Endothelial cell of umbilical vein (primary cell): Measurements from ENCODE around the gene MGME1. TPM values are rescaled to one million over a fixed set of nuclear protein-coding genes. Genes with fewer than 3 reads are reported as not detected.

Source experiments
- BruUV-seq: library from RNA; stranded (reverse); fragments of 400-500 nt; replicated peaks from 2 replicates; lab custom pipeline; 2021; lab: Mats Ljungman, UMichigan
- CTCF ChIA-PET: fragments of 300-600, 350-600 bp; sonication (Branson Sonifier 250); formaldehyde crosslinking; loops from one replicate; lab custom pipeline; 2021; ENCODE audit warnings: antibody characterized with exemption, inconsistent platforms; lab: Charles Lee
- POLR2A ChIA-PET: fragments of 300-600, 350-600 bp; sonication (Branson Sonifier 250); formaldehyde crosslinking; loops from one replicate; lab custom pipeline; 2021; ENCODE audit warnings: antibody characterized with exemption, inconsistent platforms; lab: Charles Lee
- DNase-seq: peaks from one replicate; pipeline ENCODE4 v3.0.0-alpha.2; 2011; ENCODE audit warnings: low read depth, low spot score
- FAIRE-seq: peaks from 2 replicates; lab custom pipeline; 2011; peaks lifted over from hg19 to GRCh38; lab: Jason Lieb, UNC
- H2AFZ ChIP-seq: 2 replicates; pipeline ENCODE4 v1.6.0; 2012; ENCODE audit warnings: low read depth, low read length, control low read depth, inconsistent platforms
- H3K27ac ChIP-seq: 2 replicates; pipeline ENCODE4 v1.5.1; 2011; ENCODE audit warnings: low read depth, mild to moderate bottlenecking, control low read depth, low read length, moderate library complexity; ENCODE audit not compliant: insufficient read depth
- H3K27me3 ChIP-seq, 2 experiments: 2 replicates each; pipeline versions ENCODE4 v1.6.0 to v1.6.1; 2011; ENCODE audit warnings: low read length in 2 of 2, mixed read lengths in 1 of 2; ENCODE audit not compliant: control insufficient read depth in 2 of 2, insufficient read depth in 2 of 2
- H3K36me3 ChIP-seq, 2 experiments: 2 replicates in 1 of 2; 3 replicates in 1 of 2; pipeline ENCODE4 v1.5.1; 2011; ENCODE audit warnings: low read length in 2 of 2, mild to moderate bottlenecking in 1 of 2, moderate library complexity in 1 of 2; ENCODE audit not compliant: control insufficient read depth in 2 of 2, insufficient read depth in 2 of 2; ENCODE audit errors: extremely low read depth in 1 of 2
- H3K4me1 ChIP-seq: 3 replicates; pipeline ENCODE4 v1.5.1; 2011; ENCODE audit warnings: mild to moderate bottlenecking, low read length; ENCODE audit not compliant: control insufficient read depth, insufficient read depth; ENCODE audit errors: extremely low read depth
- H3K4me2 ChIP-seq: 2 replicates; pipeline ENCODE4 v1.6.1; 2011; ENCODE audit warnings: low read length, control low read depth, mixed read lengths; ENCODE audit not compliant: insufficient read depth
- H3K4me3 ChIP-seq, 3 experiments: fragments of 200-600 bp in 1 of 3; sonication (generic), shearing (Covaris generic) in 1 of 3; replicated peaks in 1 of 3; 2 replicates each; pipeline ENCODE4 v1.5.1; 2011 to 2016; ENCODE audit warnings: control low read depth in 3 of 3, low read length in 3 of 3, mild to moderate bottlenecking in 2 of 3, inconsistent platforms in 1 of 3, low read depth in 1 of 3, moderate library complexity in 1 of 3; ENCODE audit not compliant: insufficient read depth in 1 of 3
- H3K79me2 ChIP-seq: 2 replicates; pipeline ENCODE4 v1.6.0; 2012; ENCODE audit warnings: low read length, inconsistent platforms; ENCODE audit not compliant: control insufficient read depth, insufficient read depth
- H3K9ac ChIP-seq: replicated peaks from 2 replicates; pipeline ENCODE3; 2011; ENCODE audit warnings: low read length, control low read depth; ENCODE audit not compliant: insufficient read depth; ENCODE audit errors: extremely low read depth
- H3K9me1 ChIP-seq: replicated peaks from 3 replicates; pipeline ENCODE4 v1.6.0; 2011; ENCODE audit warnings: mild to moderate bottlenecking, low read length; ENCODE audit not compliant: control insufficient read depth, insufficient read depth; ENCODE audit errors: extremely low read depth
- H3K9me3 ChIP-seq: replicated peaks from 2 replicates; pipeline ENCODE4 v1.5.1; 2012; ENCODE audit warnings: low read length, inconsistent platforms; ENCODE audit not compliant: control insufficient read depth, insufficient read depth
- H4K20me1 ChIP-seq: replicated peaks from 2 replicates; pipeline ENCODE3; 2011; ENCODE audit warnings: mild to moderate bottlenecking, low read length; ENCODE audit not compliant: control insufficient read depth, insufficient read depth; ENCODE audit errors: extremely low read depth
- EZH2 ChIP-seq: IDR thresholded peaks from 2 replicates; pipeline ENCODE4 v1.6.1; 2012; ENCODE audit warnings: borderline replicate concordance, low read depth, mild to moderate bottlenecking, moderate library complexity, low read length, inconsistent platforms; ENCODE audit not compliant: severe bottlenecking
- FOS ChIP-seq: IDR thresholded peaks from 2 replicates; pipeline ENCODE4 v1.6.1; 2011; ENCODE audit warnings: mild to moderate bottlenecking, low read length, moderate library complexity, borderline replicate concordance; ENCODE audit not compliant: insufficient read depth
- GATA2 ChIP-seq: IDR thresholded peaks from 2 replicates; pipeline ENCODE4 v1.7.0; 2011; ENCODE audit warnings: low read depth, mild to moderate bottlenecking, moderate library complexity, mixed read lengths, low read length; ENCODE audit not compliant: insufficient read length, insufficient read depth
- JUN ChIP-seq: IDR thresholded peaks from 2 replicates; pipeline ENCODE4 v1.6.1; 2011; ENCODE audit warnings: borderline replicate concordance, low read depth; ENCODE audit not compliant: insufficient read length, insufficient read depth
- MYC ChIP-seq: IDR thresholded peaks from one replicate; pipeline ENCODE4 v1.6.1; 2011; ENCODE audit warnings: mild to moderate bottlenecking, low read depth, low read length
- POLR2A ChIP-seq: IDR thresholded peaks from 2 replicates; pipeline ENCODE4 v1.6.1; 2012; ENCODE audit warnings: low read depth, mild to moderate bottlenecking, control low read depth, low read length
- POLR2AphosphoS5 ChIP-seq: IDR thresholded peaks from 2 replicates; pipeline ENCODE4 v1.6.1; 2012; ENCODE audit warnings: low read depth, mild to moderate bottlenecking, control low read depth, low read length, moderate library complexity; ENCODE audit not compliant: insufficient read depth
- dilution Hi-C: fragments of 300-500 bp; cut with MboI; formaldehyde crosslinking; loops from one replicate; pipeline ENCODE4 v1.15.0; 2019; ENCODE audit warnings: low sequenced_read_pairs; ENCODE audit not compliant: extremely low pct_ligation_motif_present
- intact Hi-C: fragments of 100-400 bp; cut with micrococcal nuclease; formaldehyde crosslinking; loops from one replicate; pipeline ENCODE4 v1.10.0; 2022
- polyA plus RNA-seq, 4 experiments: library from polyadenylated mRNA; depleted of rRNA in 3 of 4; stranded (reverse) in 3 of 4; unstranded in 1 of 4; fragments of >200 nt; gene quantifications; 2 replicates each; pipeline versions ENCODE4 v1.2.1 to v1.2.3, GENCODE V29; 2011 to 2012; ENCODE audit warnings: missing spikeins in 1 of 4
- total RNA-seq: library from RNA; stranded (reverse); gene quantifications from 2 replicates; pipeline ENCODE4 v1.2.3, GENCODE V29; 2021
- TF ChIP-seq, protein P1 (sequence below), 2 donors: IDR thresholded peaks; 1 replicate in 1 of 2; 2 replicates in 1 of 2; pipeline ENCODE4 v1.5.1; 2011; ENCODE audit warnings: low read length in 2 of 2, mild to moderate bottlenecking in 2 of 2, moderate library complexity in 2 of 2, control low read depth in 1 of 2, inconsistent platforms in 1 of 2, low read depth in 1 of 2; ENCODE audit not compliant: insufficient read depth in 1 of 2; ENCODE audit errors: extremely low read depth in 1 of 2
- TF ChIP-seq, protein P2 (sequence below): IDR thresholded peaks from 2 replicates; pipeline ENCODE4 v1.6.1; 2011; ENCODE audit not compliant: insufficient read depth, insufficient read length

Gene MGME1
- total and polyA plus RNA-seq, 2 donors (not counting 3 experiments of a cell fraction or from before 2014, with no cell fraction given): 8.9 to 26.2 TPM

DNA sequence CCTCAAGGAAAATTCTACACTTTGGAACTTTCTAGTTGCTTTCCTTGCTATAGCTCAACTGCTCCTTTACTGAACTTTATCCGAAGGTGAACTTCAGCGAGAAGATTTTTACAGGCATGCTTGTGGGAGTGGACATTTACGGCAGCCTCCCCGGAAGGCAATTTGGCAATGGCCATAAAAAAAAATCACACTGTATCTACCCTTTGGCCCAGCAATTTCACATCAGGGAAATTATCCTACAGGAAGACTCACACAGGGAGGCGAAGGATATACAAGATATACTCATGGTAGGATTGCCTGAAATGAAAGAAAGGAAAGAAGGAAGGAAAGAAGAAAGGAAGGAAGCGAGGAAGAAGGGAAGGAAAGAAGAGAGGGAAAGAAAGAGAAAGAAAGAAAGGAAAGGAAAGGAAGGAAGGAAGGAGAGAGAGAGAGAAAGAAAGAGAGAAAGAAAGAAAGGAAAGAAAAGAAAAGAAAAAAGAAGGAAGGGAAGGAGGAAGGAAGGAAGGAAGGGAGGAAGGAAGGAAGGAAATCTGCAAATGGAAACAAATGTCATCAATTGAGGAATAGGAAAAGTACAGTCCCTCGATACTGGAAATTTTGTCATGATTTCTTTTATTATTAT, 63.2 kb downstream of the MGME1 start:
- intact Hi-C loops: no loop called here
- Histone ChIP-seq H2AFZ (no peak overlapping the region), H3K4me2 (no peak overlapping the region), H3K79me2 (no peaks in the 10 kb centered on the region), H3K4me1 (no peaks in the 10 kb centered on the region), H3K9me1 (no peaks in the 10 kb centered on the region), H3K27ac (no peak overlapping the region), H3K36me3 (no peaks in the 10 kb centered on the region), H3K27me3 (no peaks in the 10 kb centered on the region), H3K9me3 (no peaks in the 10 kb centered on the region), H3K4me3 (no peak overlapping the region), H3K9ac (no peak overlapping the region), H4K20me1 (no peaks in the 10 kb centered on the region)
- BruUV-seq: no TSS peak
- POLR2A ChIA-PET: no interaction called here
- FAIRE-seq (no peak), DNase-seq (no peak)
- dilution Hi-C loops: no loop called here
- CTCF ChIA-PET: interaction anchor here (0.9 kb wide), 1 partner anchor 9 kb away, joined by 3 read pairs; no protein-coding TSS in a partner anchor
- TF ChIP-seq GATA2: no peak
- TF ChIP-seq JUN: no peak
- TF ChIP-seq MYC: no peak
- TF ChIP-seq, protein P1, sequence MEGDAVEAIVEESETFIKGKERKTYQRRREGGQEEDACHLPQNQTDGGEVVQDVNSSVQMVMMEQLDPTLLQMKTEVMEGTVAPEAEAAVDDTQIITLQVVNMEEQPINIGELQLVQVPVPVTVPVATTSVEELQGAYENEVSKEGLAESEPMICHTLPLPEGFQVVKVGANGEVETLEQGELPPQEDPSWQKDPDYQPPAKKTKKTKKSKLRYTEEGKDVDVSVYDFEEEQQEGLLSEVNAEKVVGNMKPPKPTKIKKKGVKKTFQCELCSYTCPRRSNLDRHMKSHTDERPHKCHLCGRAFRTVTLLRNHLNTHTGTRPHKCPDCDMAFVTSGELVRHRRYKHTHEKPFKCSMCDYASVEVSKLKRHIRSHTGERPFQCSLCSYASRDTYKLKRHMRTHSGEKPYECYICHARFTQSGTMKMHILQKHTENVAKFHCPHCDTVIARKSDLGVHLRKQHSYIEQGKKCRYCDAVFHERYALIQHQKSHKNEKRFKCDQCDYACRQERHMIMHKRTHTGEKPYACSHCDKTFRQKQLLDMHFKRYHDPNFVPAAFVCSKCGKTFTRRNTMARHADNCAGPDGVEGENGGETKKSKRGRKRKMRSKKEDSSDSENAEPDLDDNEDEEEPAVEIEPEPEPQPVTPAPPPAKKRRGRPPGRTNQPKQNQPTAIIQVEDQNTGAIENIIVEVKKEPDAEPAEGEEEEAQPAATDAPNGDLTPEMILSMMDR (IDR thresholded peaks at IDR 0.05; ENCODE audit: extremely low read depth in 1 of 2, insufficient read depth in 1 of 2, low read depth in 1 of 2, low read length in 2 of 2): no peak
- TF ChIP-seq POLR2AphosphoS5: no peak
- TF ChIP-seq, protein P2, sequence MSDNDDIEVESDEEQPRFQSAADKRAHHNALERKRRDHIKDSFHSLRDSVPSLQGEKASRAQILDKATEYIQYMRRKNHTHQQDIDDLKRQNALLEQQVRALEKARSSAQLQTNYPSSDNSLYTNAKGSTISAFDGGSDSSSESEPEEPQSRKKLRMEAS: no peak
- no peak for TF ChIP-seq POLR2A
- TF ChIP-seq FOS: no peak
- TF ChIP-seq EZH2: no peak
